ENCODE measurements around the gene ANKRD11. TPM values are rescaled to one million over a fixed set of nuclear protein-coding genes. Genes with fewer than 3 reads are reported as not detected.

ANKRD11 gene
- total RNA-seq, 1 donor from 2014 or later: 63.8 TPM

- intact Hi-C loops (cut with micrococcal nuclease): no loop called here
- Histone ChIP-seq H3K27me3 (ENCODE audit: low read depth) (no peaks in the 10 kb centered on the region), H3K36me3 (peaks cover 75% of the 10 kb centered on the region), H3K27ac (replicated peaks) (no peak overlapping the region), H3K4me1 (peaks cover 15% of the 10 kb centered on the region), H3K9me3 (replicated peaks) (no peaks in the 10 kb centered on the region), H3K4me3 (no peak overlapping the region)
- DNase-seq: no peak
- TF ChIP-seq CTCF (IDR thresholded peaks at IDR 0.05; ENCODE audit: borderline replicate concordance): no peak
These were observed 202.4 kb downstream of the ANKRD11 start for GRCh38 chr16:89287777-89288576.

- Histone ChIP-seq H3K27me3 (ENCODE audit: low read depth) (no peaks in the 10 kb centered on the region), H3K27ac (replicated peaks) (no peak overlapping the region), H3K4me3 (no peak overlapping the region), H3K36me3 (peaks cover 89% of the 10 kb centered on the region), H3K4me1 (peaks cover 6% of the 10 kb centered on the region), H3K9me3 (replicated peaks) (no peaks in the 10 kb centered on the region)
- intact Hi-C loops (cut with micrococcal nuclease): no loop called here
- DNase-seq: no peak
- TF ChIP-seq CTCF (IDR thresholded peaks at IDR 0.05; ENCODE audit: borderline replicate concordance): no peak
These were observed 204.3 kb downstream of the ANKRD11 start for GRCh38 chr16:89286096-89286495.

GRCh38 chr16:89285381-89285780 is 205.0 kb downstream of the ANKRD11 start:
- DNase-seq: no peak
- H3K4me1 ChIP-seq: peaks cover 6% of the 10 kb centered on the region
- no peak for TF ChIP-seq CTCF (IDR thresholded peaks at IDR 0.05; ENCODE audit: borderline replicate concordance)
- no peaks in the 10 kb centered on the region for H3K27me3 ChIP-seq (ENCODE audit: low read depth)
- H3K36me3 ChIP-seq: peaks cover 89% of the 10 kb centered on the region
- H3K27ac ChIP-seq (replicated peaks): no peak overlapping the region
- H3K4me3 ChIP-seq: no peak overlapping the region
- H3K9me3 ChIP-seq (replicated peaks): no peaks in the 10 kb centered on the region
- intact Hi-C loops (cut with micrococcal nuclease): no loop called here

- H3K4me3 ChIP-seq: no peak overlapping the region
- no peak for TF ChIP-seq CTCF (IDR thresholded peaks at IDR 0.05; ENCODE audit: borderline replicate concordance)
- no peaks in the 10 kb centered on the region for H3K4me1 ChIP-seq
- H3K9me3 ChIP-seq (replicated peaks): no peaks in the 10 kb centered on the region
- H3K27ac ChIP-seq (replicated peaks): no peak overlapping the region
- intact Hi-C loops (cut with micrococcal nuclease): no loop called here
- DNase-seq: no peak
- no peaks in the 10 kb centered on the region for H3K27me3 ChIP-seq (ENCODE audit: low read depth)
- H3K36me3 ChIP-seq: peaks cover 94% of the 10 kb centered on the region
These were observed 206.9 kb downstream of the ANKRD11 start for GRCh38 chr16:89283449-89283848.

- no peaks in the 10 kb centered on the region for H3K27me3 ChIP-seq (ENCODE audit: low read depth)
- no peak for DNase-seq
- H3K36me3 ChIP-seq: peaks cover 93% of the 10 kb centered on the region
- H3K4me3 ChIP-seq: no peak overlapping the region
- peaks cover 7% of the 10 kb centered on the region for H3K4me1 ChIP-seq
- H3K27ac ChIP-seq (replicated peaks): no peak overlapping the region
- no peak for TF ChIP-seq CTCF (IDR thresholded peaks at IDR 0.05; ENCODE audit: borderline replicate concordance)
- H3K9me3 ChIP-seq (replicated peaks): no peaks in the 10 kb centered on the region
- intact Hi-C loops (cut with micrococcal nuclease): no loop called here
These were observed 207.8 kb downstream of the ANKRD11 start for GRCh38 chr16:89282523-89282922.
